Measurements from ENCODE around the gene SART1. TPM values are rescaled to one million over a fixed set of nuclear protein-coding genes. Genes with fewer than 3 reads are reported as not detected.

Gene SART1
- total and polyA plus RNA-seq, 10 of the 15 experiments (the other 5 are each of a cell fraction or from before 2014, with no cell fraction given): 6.2 to 60.5 (median 37.4) TPM

DNA sequence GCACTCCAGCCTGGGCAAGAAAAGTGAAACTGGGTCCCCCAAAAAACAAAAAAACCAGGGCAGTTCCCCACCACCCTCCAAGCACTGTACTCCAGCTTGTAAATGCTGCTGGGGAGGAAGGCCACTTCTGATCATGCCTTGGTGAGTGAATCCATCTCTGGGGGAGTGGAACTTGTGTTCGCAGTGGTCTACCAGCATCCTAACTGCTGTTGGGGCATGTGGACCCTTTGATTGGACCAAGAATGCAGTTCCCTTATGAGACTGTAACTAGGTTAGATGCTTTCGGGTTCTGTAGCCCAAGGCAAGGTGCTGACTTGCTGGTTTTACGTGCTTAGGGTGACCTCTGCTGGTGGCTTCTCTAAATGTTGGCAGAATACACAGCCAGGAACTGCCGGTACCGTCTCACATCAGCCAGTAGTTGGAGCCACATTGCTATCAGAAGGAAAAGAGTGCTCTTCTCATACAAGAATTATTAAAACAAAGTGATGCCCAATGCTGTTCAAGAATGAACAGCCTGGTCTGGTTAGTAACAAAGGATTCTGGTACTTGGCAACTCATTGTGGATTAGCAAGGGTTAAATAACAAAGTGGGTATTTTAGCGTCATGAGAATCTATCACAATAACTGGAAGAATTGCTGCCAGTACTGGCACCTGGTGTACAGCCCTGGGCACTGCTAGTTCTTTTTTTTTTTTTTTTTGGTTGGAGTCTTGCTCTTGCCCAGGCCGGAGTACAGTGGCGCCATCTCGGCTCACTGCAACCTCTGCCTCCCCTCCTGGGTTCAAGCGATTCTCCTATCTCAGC, 27.5 kb downstream of the SART1 start:
- CTCF ChIA-PET: interaction anchor here (0.6 to 7.9 kb wide), 36 partner anchors 27 to 1477 kb away, joined by 3 to 167 read pairs (median 4); partner anchors contain the start of genes AP5B1, CCDC85B, FIBP and KAT5
- no peak overlapping the region for H3K4me2 ChIP-seq (ENCODE audit: control insufficient read depth, insufficient read depth)
- POLR2A ChIA-PET: interaction anchor here (0.7 to 1.3 kb wide), 5 partner anchors 28 to 269 kb away, joined by 3 to 4 read pairs (median 3); partner anchors contain the start of gene FIBP
- H4K20me1 ChIP-seq (ENCODE audit: control insufficient read depth, insufficient read depth): no peaks in the 10 kb centered on the region
- in situ Hi-C loops (cut with MboI) (loop anchor here (5.0 kb wide), 2 partner anchors 107 to 277 kb away; partner anchors contain the start of gene KAT5), intact Hi-C loops (cut with micrococcal nuclease; ENCODE audit: unreplicated experiment) (loop anchor here (1.0 to 2.0 kb wide), 5 partner anchors 101 to 282 kb away; partner anchors contain the start of gene FIBP)
- H3K4me1 ChIP-seq (ENCODE audit: control insufficient read depth, insufficient read depth, low read length): no peaks in the 10 kb centered on the region
- no peaks in the 10 kb centered on the region for H3K9me3 ChIP-seq (replicated peaks; ENCODE audit: control insufficient read depth, insufficient read depth, low read length)
- BruUV-seq (replicated peaks): no TSS peak
- peak; percentile 90 for DNase-seq (ENCODE audit: low read depth, low spot score)
- peak; percentile 100 for ATAC-seq
- SMC1A ChIA-PET (ENCODE audit: uncharacterized antibody, unreplicated experiment): interaction anchor here (0.5 to 2.7 kb wide), 10 partner anchors 56 to 277 kb away, joined by 3 to 28 read pairs (median 3); partner anchors contain the start of genes CCDC85B, FIBP, KAT5 and MUS81
- no peak overlapping the region for H3K4me3 ChIP-seq
- no peaks in the 10 kb centered on the region for H3K27me3 ChIP-seq (replicated peaks in 1 of 2; ENCODE audit: control insufficient read depth in 2 of 2, insufficient read depth in 2 of 2, low read length in 1 of 2)
- RAD21 ChIA-PET (ENCODE audit: unreplicated experiment): interaction anchor here (0.6 to 3.5 kb wide), 11 partner anchors 34 to 277 kb away, joined by 3 to 40 read pairs (median 4); partner anchors contain the start of genes CCDC85B, EFEMP2, FIBP and FOSL1
- peak; percentile 99 for FAIRE-seq
- peaks cover 0 to 6% of the 10 kb centered on the region in 2 experiments; a peak in 1 of 4 replicates for H3K36me3 ChIP-seq (ENCODE audit: control insufficient read depth in 2 of 2, insufficient read depth in 2 of 2, low read length in 1 of 2)
- H2AFZ ChIP-seq (ENCODE audit: control insufficient read depth, low read depth, low read length): peak overlapping the region; percentile 45
- whole genome bisulfite sequencing (ENCODE audit: insufficient coverage, insufficient replicate concordance, low lambda C conversion rate, missing lambda C conversion rate): 13% methylated on average over 10 of the region's 10 CpGs
- no peaks in the 10 kb centered on the region for H3K79me2 ChIP-seq (ENCODE audit: control insufficient read depth, insufficient read depth, low read length)
- no peak overlapping the region for H3K27ac ChIP-seq (ENCODE audit: control insufficient read depth, insufficient read depth)
- H3K9ac ChIP-seq (ENCODE audit: control insufficient read depth, insufficient read depth, low read length): no peak overlapping the region
- TF ChIP-seq ZNF622 (IDR thresholded peaks at IDR 0.05) (no peak), KLF5 (IDR thresholded peaks at IDR 0.05; ENCODE audit: partially characterized antibody) (no peak), SPI1 (IDR thresholded peaks at IDR 0.05; ENCODE audit: borderline replicate concordance, insufficient read depth, low read depth, low read length) (peak; percentile 25; the same call in 1 of the 2 replicates), IRF3 (IDR thresholded peaks at IDR 0.05) (no peak), NFIC (IDR thresholded peaks at IDR 0.05; ENCODE audit: low read depth, low read length) (no peak), RUNX3 (IDR thresholded peaks at IDR 0.05; ENCODE audit: low read length) (no peak), KAT2A (conservative IDR thresholded peaks at IDR 0.05; ENCODE audit: control insufficient read depth, low read depth, low read length) (no peak), CBX5 (IDR thresholded peaks at IDR 0.05; ENCODE audit: low read depth) (no peak), ZNF207 (IDR thresholded peaks at IDR 0.05; ENCODE audit: borderline replicate concordance) (no peak), NR2F1 (conservative IDR thresholded peaks at IDR 0.05) (no peak), NFYB (IDR thresholded peaks at IDR 0.05; ENCODE audit: insufficient read depth, low read depth, low read length) (no peak), SREBF1 (IDR thresholded peaks at IDR 0.05; ENCODE audit: low read length) (no peak), DPF2 (IDR thresholded peaks at IDR 0.05) (no peak), TARDBP (IDR thresholded peaks at IDR 0.05; ENCODE audit: borderline replicate concordance) (no peak), EZH2 (IDR thresholded peaks at IDR 0.05; ENCODE audit: borderline replicate concordance, control insufficient read depth, low read depth, low read length) (no peak), HDAC6 (IDR thresholded peaks at IDR 0.05; ENCODE audit: unreplicated experiment) (no peak), RAD51 (IDR thresholded peaks at IDR 0.05) (no peak), IKZF2 (IDR thresholded peaks at IDR 0.05) (no peak)
- TF ChIP-seq, protein P1, sequence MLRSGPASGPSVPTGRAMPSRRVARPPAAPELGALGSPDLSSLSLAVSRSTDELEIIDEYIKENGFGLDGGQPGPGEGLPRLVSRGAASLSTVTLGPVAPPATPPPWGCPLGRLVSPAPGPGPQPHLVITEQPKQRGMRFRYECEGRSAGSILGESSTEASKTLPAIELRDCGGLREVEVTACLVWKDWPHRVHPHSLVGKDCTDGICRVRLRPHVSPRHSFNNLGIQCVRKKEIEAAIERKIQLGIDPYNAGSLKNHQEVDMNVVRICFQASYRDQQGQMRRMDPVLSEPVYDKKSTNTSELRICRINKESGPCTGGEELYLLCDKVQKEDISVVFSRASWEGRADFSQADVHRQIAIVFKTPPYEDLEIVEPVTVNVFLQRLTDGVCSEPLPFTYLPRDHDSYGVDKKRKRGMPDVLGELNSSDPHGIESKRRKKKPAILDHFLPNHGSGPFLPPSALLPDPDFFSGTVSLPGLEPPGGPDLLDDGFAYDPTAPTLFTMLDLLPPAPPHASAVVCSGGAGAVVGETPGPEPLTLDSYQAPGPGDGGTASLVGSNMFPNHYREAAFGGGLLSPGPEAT (IDR thresholded peaks at IDR 0.05; ENCODE audit: low read depth): no peak
- TF ChIP-seq, protein P2, sequence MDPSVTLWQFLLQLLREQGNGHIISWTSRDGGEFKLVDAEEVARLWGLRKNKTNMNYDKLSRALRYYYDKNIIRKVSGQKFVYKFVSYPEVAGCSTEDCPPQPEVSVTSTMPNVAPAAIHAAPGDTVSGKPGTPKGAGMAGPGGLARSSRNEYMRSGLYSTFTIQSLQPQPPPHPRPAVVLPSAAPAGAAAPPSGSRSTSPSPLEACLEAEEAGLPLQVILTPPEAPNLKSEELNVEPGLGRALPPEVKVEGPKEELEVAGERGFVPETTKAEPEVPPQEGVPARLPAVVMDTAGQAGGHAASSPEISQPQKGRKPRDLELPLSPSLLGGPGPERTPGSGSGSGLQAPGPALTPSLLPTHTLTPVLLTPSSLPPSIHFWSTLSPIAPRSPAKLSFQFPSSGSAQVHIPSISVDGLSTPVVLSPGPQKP (IDR thresholded peaks at IDR 0.05; ENCODE audit: low read depth, low read length): no peak

All from GM12878 (cell line).